Gastrocnemius medialis (tissue), 4 donors: ENCODE data around the gene FAM163B. TPM values are rescaled to one million over a fixed set of nuclear protein-coding genes. Genes with fewer than 3 reads are reported as not detected.

ENCODE experiments used
- ATAC-seq, 2 donors: fragments of 150-250 bp; one replicate each; pipeline ENCODE4 v1.9.1; 2016
- DNase-seq, 2 donors: peaks; one replicate each; pipeline ENCODE4 v3.0.0-alpha.2; 2019
- H3K27ac ChIP-seq, 4 donors: fragments of 200-600 bp; sonication (generic); 1 replicate in 1 of 4; 2 replicates in 3 of 4; pipeline ENCODE4 v1.5.1; 2016 to 2018; ENCODE audit warnings: mild to moderate bottlenecking in 2 of 4, moderate library complexity in 1 of 4
- H3K27me3 ChIP-seq, 3 donors: fragments of 200-600 bp; sonication (generic) in 2 of 3; 1 replicate in 1 of 3; 2 replicates in 2 of 3; pipeline versions ENCODE4 v1.5.1 to v1.6.0; 2016 to 2019; ENCODE audit warnings: mild to moderate bottlenecking in 1 of 3, moderate library complexity in 1 of 3
- H3K36me3 ChIP-seq, 2 donors: fragments of 200-600 bp; sonication (generic) in 1 of 2; one replicate each; pipeline ENCODE4 v1.5.1; 2017 to 2018
- H3K4me1 ChIP-seq, 2 donors: fragments of 200-600 bp; sonication (generic) in 1 of 2; one replicate each; pipeline ENCODE4 v1.5.1; 2016 to 2017; ENCODE audit warnings: mild to moderate bottlenecking in 2 of 2
- H3K4me3 ChIP-seq, 4 donors: fragments of 200-600 bp; sonication (generic) in 3 of 4; 1 replicate in 1 of 4; 2 replicates in 3 of 4; pipeline ENCODE4 v1.5.1; 2016 to 2019; ENCODE audit warnings: mild to moderate bottlenecking in 2 of 4
- H3K9me3 ChIP-seq, 3 donors: fragments of 200-600 bp; sonication (generic) in 2 of 3; 1 replicate in 1 of 3; 2 replicates in 2 of 3; pipeline ENCODE4 v1.5.1; 2016 to 2019
- CTCF ChIP-seq, 5 experiments: fragments of 450-650 bp in 3 of 5; fragments of 200-600 bp in 2 of 5; sonication (generic) in 2 of 5; IDR thresholded peaks in 4 of 5; conservative IDR thresholded peaks in 1 of 5; 1 replicate in 4 of 5; 2 replicates in 1 of 5; pipeline ENCODE4 v1.5.1; 2016 to 2019; ENCODE audit warnings: antibody characterized with exemption in 5 of 5, mild to moderate bottlenecking in 3 of 5, moderate library complexity in 3 of 5
- POLR2A ChIP-seq, 2 donors: fragments of 450-650 bp; IDR thresholded peaks; one replicate each; pipeline ENCODE4 v1.6.1; 2017; ENCODE audit warnings: antibody characterized with exemption in 2 of 2, mild to moderate bottlenecking in 2 of 2, moderate library complexity in 2 of 2
- in situ Hi-C, 4 donors: fragments of 200-750 bp; cut with MboI; loops; one replicate each; pipeline versions ENCODE4 v1.15.0 to v1.8.0; 2017; ENCODE audit warnings: low sequenced_read_pairs in 4 of 4
- intact Hi-C: fragments of 100-400 bp; cut with DNase I; formaldehyde crosslinking; loops from one replicate; pipeline ENCODE4 v1.15.1; 2023; ENCODE audit warnings: low total_unique reads
- total RNA-seq, 4 donors: library from RNA; depleted of rRNA; stranded (reverse); fragments of >200 nt; gene quantifications; one replicate each; pipeline versions ENCODE4 v1.1.0 to v1.2.3, GENCODE V29; 2016

The FAM163B gene
- total RNA-seq, 4 donors from 2014 or later, result not detected

GRCh38 chr9:133635098-133635497 is 25.9 kb upstream of the FAM163B start:
- no peak overlapping the region for H3K4me3 ChIP-seq
- no peaks in the 10 kb centered on the region for H3K36me3 ChIP-seq
- H3K4me1 ChIP-seq, result no peaks in the 10 kb centered on the region
- DNase-seq, result no peak
- H3K27me3 ChIP-seq, result peaks cover 7 to 11% (median 10%) of the 10 kb centered on the region in 3 donors
- intact Hi-C loops, result no loop called here
- in situ Hi-C loops, result no loop called here
- no peak overlapping the region for H3K27ac ChIP-seq
- no peak for TF ChIP-seq CTCF (IDR thresholded peaks at IDR 0.05 in 4 of 5, conservative IDR thresholded peaks at IDR 0.05 in 1 of 5)
- no peak for TF ChIP-seq POLR2A (IDR thresholded peaks at IDR 0.05)
- no peaks in the 10 kb centered on the region for H3K9me3 ChIP-seq
- ATAC-seq, result no peak

- intact Hi-C loops (no loop called here), in situ Hi-C loops (no loop called here)
- no peaks in the 10 kb centered on the region for H3K9me3 ChIP-seq
- H3K4me1 ChIP-seq, result no peaks in the 10 kb centered on the region
- H3K27ac ChIP-seq, result no peak overlapping the region
- ATAC-seq, result no peak
- no peaks in the 10 kb centered on the region for H3K36me3 ChIP-seq
- H3K27me3 ChIP-seq, result peaks cover 7 to 11% (median 10%) of the 10 kb centered on the region in 3 donors
- no peak overlapping the region for H3K4me3 ChIP-seq
- DNase-seq, result no peak
- TF ChIP-seq POLR2A (IDR thresholded peaks at IDR 0.05) (no peak), CTCF (IDR thresholded peaks at IDR 0.05 in 4 of 5, conservative IDR thresholded peaks at IDR 0.05 in 1 of 5) (no peak)
These were observed 25.0 kb upstream of the FAM163B start for GRCh38 chr9:133634081-133634691.

- no peak overlapping the region for H3K27ac ChIP-seq
- in situ Hi-C loops (no loop called here), intact Hi-C loops (no loop called here)
- H3K27me3 ChIP-seq, result peaks cover 7 to 11% (median 10%) of the 10 kb centered on the region in 3 donors
- no peak for TF ChIP-seq CTCF (IDR thresholded peaks at IDR 0.05 in 4 of 5, conservative IDR thresholded peaks at IDR 0.05 in 1 of 5)
- no peak for TF ChIP-seq POLR2A (IDR thresholded peaks at IDR 0.05)
- DNase-seq (no peak), ATAC-seq (no peak)
- no peaks in the 10 kb centered on the region for H3K36me3 ChIP-seq
- no peaks in the 10 kb centered on the region for H3K9me3 ChIP-seq
- H3K4me3 ChIP-seq, result no peak overlapping the region
- H3K4me1 ChIP-seq, result no peaks in the 10 kb centered on the region
These were observed 24.5 kb upstream of the FAM163B start for GRCh38 chr9:133633681-133634080.

- in situ Hi-C loops, result no loop called here
- no peak for DNase-seq
- H3K27ac ChIP-seq, result no peak overlapping the region
- no peak for ATAC-seq
- intact Hi-C loops, result no loop called here
- no peak for TF ChIP-seq POLR2A (IDR thresholded peaks at IDR 0.05)
- no peak for TF ChIP-seq CTCF (IDR thresholded peaks at IDR 0.05 in 4 of 5, conservative IDR thresholded peaks at IDR 0.05 in 1 of 5)
- no peak overlapping the region for H3K4me3 ChIP-seq
- H3K27me3 ChIP-seq, result peaks cover 7 to 11% (median 10%) of the 10 kb centered on the region in 3 donors
- no peaks in the 10 kb centered on the region for H3K36me3 ChIP-seq
- H3K4me1 ChIP-seq, result no peaks in the 10 kb centered on the region
- no peaks in the 10 kb centered on the region for H3K9me3 ChIP-seq
These were observed 23.9 kb upstream of the FAM163B start for GRCh38 chr9:133632806-133633680.
